MM.1S (cell line): ENCODE measurements around the gene CHD2.

Source experiments
- DNase-seq: peaks from one replicate; pipeline ENCODE4 v3.0.0-alpha.2; 2015
- H2AFZ ChIP-seq: fragments of 300-600 bp; sonication (generic); 2 replicates; pipeline ENCODE4 v1.6.0; 2016; ENCODE audit warnings: antibody characterized with exemption, low read length
- H3F3A ChIP-seq: fragments of 300-600 bp; sonication (generic); 2 replicates; pipeline ENCODE4 v1.6.1; 2016; ENCODE audit warnings: mild to moderate bottlenecking, antibody characterized with exemption, low read length, moderate library complexity, mixed read lengths; ENCODE audit not compliant: insufficient read depth
- H3K27ac ChIP-seq: fragments of 300-600 bp; sonication (generic); 2 replicates; pipeline ENCODE4 v1.5.1; 2016; ENCODE audit warnings: mild to moderate bottlenecking, low read length
- H3K27me3 ChIP-seq: fragments of 300-600 bp; sonication (generic); replicated peaks from 2 replicates; pipeline ENCODE4 v1.6.0; 2016; ENCODE audit warnings: low read length; ENCODE audit not compliant: insufficient read depth
- H3K36me3 ChIP-seq: fragments of 300-600 bp; sonication (generic); replicated peaks from 2 replicates; pipeline ENCODE4 v1.6.1; 2016; ENCODE audit warnings: mild to moderate bottlenecking, low read length, mixed read lengths; ENCODE audit not compliant: insufficient read depth
- H3K4me1 ChIP-seq: fragments of 300-600 bp; sonication (generic); 2 replicates; pipeline ENCODE4 v1.6.1; 2016; ENCODE audit warnings: low read length, mixed read lengths
- H3K4me2 ChIP-seq: fragments of 300-600 bp; sonication (generic); 2 replicates; pipeline ENCODE4 v1.6.0; 2016; ENCODE audit warnings: low read depth, low read length
- H3K4me3 ChIP-seq: fragments of 300-600 bp; sonication (generic); 2 replicates; pipeline ENCODE4 v1.5.1; 2016; ENCODE audit warnings: low read length, mixed read lengths
- H3K79me2 ChIP-seq: fragments of 300-600 bp; sonication (generic); 2 replicates; pipeline ENCODE4 v1.6.1; 2016; ENCODE audit warnings: mixed run types, low read length, mixed read lengths
- H3K9ac ChIP-seq: fragments of 300-600 bp; sonication (generic); 2 replicates; pipeline ENCODE4 v1.6.1; 2016; ENCODE audit warnings: low read length, mixed read lengths
- H3K9me2 ChIP-seq: fragments of 300-600 bp; sonication (generic); replicated peaks from 2 replicates; pipeline ENCODE4 v1.6.1; 2016; ENCODE audit warnings: mild to moderate bottlenecking, low read length, mixed read lengths; ENCODE audit not compliant: insufficient read depth
- H3K9me3 ChIP-seq: fragments of 300-600 bp; sonication (generic); replicated peaks from 2 replicates; pipeline ENCODE4 v1.6.1; 2016; ENCODE audit warnings: mild to moderate bottlenecking, low read length, mixed read lengths; ENCODE audit not compliant: insufficient read depth
- H4K20me1 ChIP-seq: fragments of 300-600 bp; sonication (generic); 2 replicates; pipeline ENCODE4 v1.6.1; 2016; ENCODE audit warnings: mild to moderate bottlenecking, low read length, moderate library complexity, mixed read lengths; ENCODE audit not compliant: insufficient read depth
- CTCF ChIP-seq: fragments of 300-600 bp; sonication (generic); IDR thresholded peaks from 2 replicates; pipeline ENCODE4 v1.5.1; 2016; ENCODE audit warnings: antibody characterized with exemption, low read length, mixed read lengths
- EZH2 ChIP-seq: fragments of 300-600 bp; sonication (generic); optimal IDR thresholded peaks from 2 replicates; pipeline ENCODE3; 2017; ENCODE audit warnings: low read depth, mild to moderate bottlenecking, antibody characterized with exemption, low read length, mixed read lengths
- EZH2phosphoT487 ChIP-seq: fragments of 300-600 bp; sonication (generic); IDR thresholded peaks from 2 replicates; pipeline ENCODE4 v1.6.1; 2018; ENCODE audit warnings: antibody characterized with exemption, low read length

Gene CHD2

DNA sequence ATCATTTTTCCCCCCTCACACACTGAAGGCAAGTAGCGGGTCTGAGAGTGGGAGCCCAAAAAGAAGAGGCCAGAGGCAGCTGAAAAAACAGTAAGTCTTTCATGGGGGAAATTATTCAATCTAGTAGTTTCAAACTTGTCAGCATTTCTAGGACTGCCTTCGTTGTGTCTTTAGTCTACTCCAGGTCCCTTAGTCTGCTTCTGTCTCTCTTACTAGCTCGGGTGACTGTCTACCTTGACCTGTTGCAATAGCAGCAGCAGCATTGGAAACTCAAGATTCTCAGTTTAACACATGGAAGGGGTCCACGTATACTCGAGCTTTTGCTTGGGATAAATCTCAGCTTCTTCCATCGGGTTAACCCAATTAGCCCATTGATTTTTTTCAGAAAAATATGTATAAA, 28.9 kb downstream of the CHD2 start:
- no peaks in the 10 kb centered on the region for H3K9me2 ChIP-seq
- peaks cover 6% of the 10 kb centered on the region; the same call in 1 of the 2 replicates for H3K4me1 ChIP-seq
- TF ChIP-seq CTCF (no peak), EZH2phosphoT487 (no peak), EZH2 (no peak)
- H3K27ac ChIP-seq, result no peak overlapping the region
- DNase-seq, result no peak
- H3K9me3 ChIP-seq, result no peaks in the 10 kb centered on the region
- H3K79me2 ChIP-seq, result peaks cover 70% of the 10 kb centered on the region
- peaks cover 5% of the 10 kb centered on the region; the same call in 1 of the 2 replicates for H3K36me3 ChIP-seq
- H3K4me3 ChIP-seq, result no peak overlapping the region
- no peaks in the 10 kb centered on the region for H4K20me1 ChIP-seq
- no peaks in the 10 kb centered on the region; the same call in 1 of the 2 replicates for H3F3A ChIP-seq
- H3K9ac ChIP-seq, result no peak overlapping the region
- H3K27me3 ChIP-seq, result no peaks in the 10 kb centered on the region
- no peak overlapping the region for H2AFZ ChIP-seq
- no peak overlapping the region for H3K4me2 ChIP-seq

DNA sequence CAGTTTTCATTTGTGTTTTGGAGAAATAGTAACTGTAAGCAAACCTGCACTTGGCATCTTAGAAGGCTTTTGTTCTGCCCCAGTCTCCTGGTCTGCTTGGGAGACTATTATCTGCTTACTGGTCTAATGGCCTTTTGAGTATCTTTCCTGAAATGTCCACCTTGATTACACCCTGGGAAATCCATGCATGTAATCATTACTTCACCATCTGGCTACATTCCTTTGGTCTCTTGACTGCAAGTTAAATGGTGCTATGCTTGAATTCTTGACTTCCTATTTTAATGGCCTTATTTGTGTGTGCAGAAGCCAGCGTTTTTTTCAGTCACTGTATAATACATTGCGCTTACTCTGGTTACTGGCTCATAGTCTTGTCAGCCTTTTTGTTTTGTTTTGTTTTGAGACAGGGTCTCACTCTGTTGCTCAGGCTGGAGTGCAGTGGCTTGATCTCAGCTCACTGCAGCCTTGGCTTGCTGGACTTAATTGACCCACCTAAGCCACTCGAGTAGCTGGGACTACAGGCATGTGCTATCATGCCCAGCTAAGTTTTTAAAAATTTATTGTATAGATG, 30.0 kb downstream of the CHD2 start:
- H3K79me2 ChIP-seq, result peaks cover 67% of the 10 kb centered on the region
- no peaks in the 10 kb centered on the region for H3K9me3 ChIP-seq
- H3K9me2 ChIP-seq, result no peaks in the 10 kb centered on the region
- no peak overlapping the region for H3K4me2 ChIP-seq
- H4K20me1 ChIP-seq, result no peaks in the 10 kb centered on the region
- H3K36me3 ChIP-seq, result peaks cover 5% of the 10 kb centered on the region; the same call in 1 of the 2 replicates
- H3K9ac ChIP-seq, result no peak overlapping the region
- H3K27me3 ChIP-seq, result no peaks in the 10 kb centered on the region
- no peak for DNase-seq
- no peak overlapping the region for H3K4me3 ChIP-seq
- H2AFZ ChIP-seq, result no peak overlapping the region
- H3K27ac ChIP-seq, result no peak overlapping the region
- peaks cover 6% of the 10 kb centered on the region; the same call in 1 of the 2 replicates for H3K4me1 ChIP-seq
- no peaks in the 10 kb centered on the region; the same call in 1 of the 2 replicates for H3F3A ChIP-seq
- TF ChIP-seq EZH2 (no peak), CTCF (no peak), EZH2phosphoT487 (no peak)

DNA sequence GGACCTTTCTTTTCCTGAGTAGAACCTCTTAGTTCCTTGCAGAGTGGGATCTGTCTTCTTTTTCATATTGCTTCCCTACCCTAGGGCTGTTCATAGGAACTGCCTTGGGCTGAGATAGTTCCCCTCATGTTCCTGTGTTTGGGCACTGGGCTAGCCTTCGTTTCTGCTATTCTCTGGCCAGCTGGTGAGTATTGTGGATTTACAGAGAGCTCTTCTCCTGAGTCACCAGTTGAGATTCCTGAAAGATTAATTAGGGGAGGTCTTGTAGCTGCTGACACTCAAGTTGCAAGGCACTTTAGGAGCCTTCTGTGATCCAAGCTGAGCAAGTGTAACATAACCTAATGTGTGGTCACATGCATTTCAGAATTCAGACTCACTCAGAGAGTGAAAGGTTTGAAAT, 30.7 kb downstream of the CHD2 start:
- DNase-seq, result no peak
- no peaks in the 10 kb centered on the region for H4K20me1 ChIP-seq
- H3K9me3 ChIP-seq, result no peaks in the 10 kb centered on the region
- H3K4me2 ChIP-seq, result no peak overlapping the region
- peaks cover 61% of the 10 kb centered on the region for H3K79me2 ChIP-seq
- no peak overlapping the region for H2AFZ ChIP-seq
- TF ChIP-seq EZH2phosphoT487, result no peak
- no peak for TF ChIP-seq EZH2
- no peak for TF ChIP-seq CTCF
- no peaks in the 10 kb centered on the region for H3K27me3 ChIP-seq
- H3K9me2 ChIP-seq, result no peaks in the 10 kb centered on the region
- H3F3A ChIP-seq, result no peaks in the 10 kb centered on the region
- H3K9ac ChIP-seq, result no peak overlapping the region
- H3K4me1 ChIP-seq, result peaks cover 6% of the 10 kb centered on the region; the same call in 1 of the 2 replicates
- H3K4me3 ChIP-seq, result no peak overlapping the region
- peaks cover 5% of the 10 kb centered on the region; the same call in 1 of the 2 replicates for H3K36me3 ChIP-seq
- H3K27ac ChIP-seq, result no peak overlapping the region
